Thyroid gland (tissue), 4 donors: ENCODE results near the gene NOXA1.

Experiments used
- CTCF ChIP-seq, 6 experiments: fragments of 200-600 bp in 3 of 6; fragments of 450-650 bp in 3 of 6; sonication (generic) in 3 of 6; IDR thresholded peaks; one replicate each; pipeline ENCODE4 v1.5.1; 2016 to 2019; ENCODE audit warnings: antibody characterized with exemption in 6 of 6, mild to moderate bottlenecking in 2 of 6, inconsistent platforms in 1 of 6, moderate library complexity in 1 of 6
- POLR2A ChIP-seq, 2 donors: fragments of 450-650 bp; IDR thresholded peaks; one replicate each; pipeline ENCODE4 v1.6.1; 2017; ENCODE audit warnings: antibody characterized with exemption in 2 of 2, mild to moderate bottlenecking in 2 of 2, moderate library complexity in 1 of 2

GRCh38 chr9:137449081-137449844 lies 26.1 kb downstream of the NOXA1 start:
- TF ChIP-seq CTCF (IDR thresholded peaks at IDR 0.05) (no peak), POLR2A (IDR thresholded peaks at IDR 0.05) (no peak)
